Measurements from ENCODE around the gene KRTAP5-7. TPM values are rescaled to one million over a fixed set of nuclear protein-coding genes. Genes with fewer than 3 reads are reported as not detected.
A peak's percentile ranks its signal among the peaks of the same experiment; 100 is the strongest.
"Not testable (repeated sequence)": the region's sequence is repeated elsewhere in the genome, so short reads cannot be mapped to it uniquely, and the experiment has no call there.

KRTAP5-7 gene
- total RNA-seq, 2 donors from 2014 or later: 0.26 TPM; not detected in 1

GRCh38 chr11:71566626-71567599 lies 39.8 kb downstream of the KRTAP5-7 start:
- DNase-seq (ENCODE audit: low spot score); ATAC-seq; H3K36me3 Mint-ChIP-seq; H3K4me1 Mint-ChIP-seq (ENCODE audit: low read depth in 2 of 2); H3K4me3 Mint-ChIP-seq; H3K9me3 Mint-ChIP-seq; H3K27ac Mint-ChIP-seq: not testable (repeated sequence)
- H3K27me3 Mint-ChIP-seq: peaks cover 32 to 48% of the 10 kb centered on the region in 2 donors

GRCh38 chr11:71567633-71568032 lies 40.6 kb downstream of the KRTAP5-7 start:
- peak; percentile 8 for DNase-seq (ENCODE audit: low spot score)
- not testable (repeated sequence) for H3K4me1 Mint-ChIP-seq (ENCODE audit: low read depth in 2 of 2); H3K27ac Mint-ChIP-seq; ATAC-seq; H3K4me3 Mint-ChIP-seq; H3K36me3 Mint-ChIP-seq; H3K9me3 Mint-ChIP-seq
- peaks cover 32 to 41% of the 10 kb centered on the region in 2 donors for H3K27me3 Mint-ChIP-seq

- Mint-ChIP-seq H3K27me3 (peaks cover 23 to 29% of the 10 kb centered on the region in 2 donors), H3K27ac (no peak overlapping the region), H3K4me1 (ENCODE audit: low read depth in 2 of 2) (peaks cover 0 to under 1% of the 10 kb centered on the region in 2 donors), H3K4me3 (no peak overlapping the region), H3K9me3 (no peaks in the 10 kb centered on the region), H3K36me3 (no peaks in the 10 kb centered on the region)
- ATAC-seq (no peak), DNase-seq (ENCODE audit: low spot score) (peak; percentile 49)
These were observed 41.8 kb downstream of the KRTAP5-7 start for GRCh38 chr11:71568704-71569349.

GRCh38 chr11:71571101-71571850 lies 44.2 kb downstream of the KRTAP5-7 start:
- peaks cover 11 to 13% of the 10 kb centered on the region in 2 donors for H3K27me3 Mint-ChIP-seq
- H3K4me1 Mint-ChIP-seq (ENCODE audit: low read depth in 2 of 2); DNase-seq (ENCODE audit: low spot score); H3K27ac Mint-ChIP-seq; H3K36me3 Mint-ChIP-seq; H3K9me3 Mint-ChIP-seq; H3K4me3 Mint-ChIP-seq; ATAC-seq: not testable (repeated sequence)

- Mint-ChIP-seq H3K27ac (no peak overlapping the region), H3K4me1 (ENCODE audit: low read depth in 2 of 2) (no peaks in the 10 kb centered on the region), H3K9me3 (no peaks in the 10 kb centered on the region), H3K36me3 (no peaks in the 10 kb centered on the region), H3K27me3 (peaks cover 5 to 9% of the 10 kb centered on the region in 2 donors), H3K4me3 (no peak overlapping the region)
- DNase-seq (ENCODE audit: low spot score) (no peak), ATAC-seq (no peak)
These were observed 45.7 kb downstream of the KRTAP5-7 start for GRCh38 chr11:71572811-71573210.

GRCh38 chr11:71574418-71574817 lies 47.4 kb downstream of the KRTAP5-7 start:
- Mint-ChIP-seq H3K9me3 (no peaks in the 10 kb centered on the region), H3K27me3 (peaks cover 5 to 9% of the 10 kb centered on the region in 2 donors), H3K4me1 (ENCODE audit: low read depth in 2 of 2) (no peaks in the 10 kb centered on the region), H3K27ac (no peak overlapping the region), H3K4me3 (no peak overlapping the region), H3K36me3 (no peaks in the 10 kb centered on the region)
- ATAC-seq (no peak), DNase-seq (ENCODE audit: low spot score) (no peak)

DNA sequence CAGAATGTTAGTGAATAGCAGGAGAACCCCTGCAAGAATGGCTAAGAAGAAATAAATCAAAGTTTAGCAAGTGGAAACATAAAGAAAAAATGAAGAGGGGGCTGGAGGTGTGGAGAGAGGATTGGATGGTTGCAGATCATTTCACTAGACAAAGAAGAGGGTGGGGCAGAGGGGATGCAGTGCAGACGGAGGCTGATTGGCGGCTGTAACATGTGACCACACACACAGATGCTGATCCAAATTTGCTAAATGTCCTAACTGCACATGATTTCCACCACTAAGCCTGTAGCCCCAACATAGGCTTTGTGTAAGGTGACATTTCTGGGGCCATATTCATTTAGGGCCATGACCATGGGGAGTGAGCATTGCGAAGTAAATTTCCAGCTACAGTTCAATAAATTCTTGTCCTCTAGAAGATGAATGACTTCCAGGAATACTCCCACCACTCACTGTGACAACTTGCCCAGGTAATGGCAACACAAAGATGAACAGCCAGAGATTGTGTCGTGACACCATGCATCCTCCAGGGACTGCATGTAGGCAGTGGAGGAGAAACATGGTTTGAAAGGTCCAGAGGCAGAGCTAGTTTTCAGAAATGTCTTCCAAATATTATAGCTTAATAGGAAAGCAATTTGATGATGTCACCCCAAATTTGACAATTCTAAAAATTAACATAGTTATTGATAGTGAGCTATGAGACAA lies 48.8 kb downstream of the KRTAP5-7 start:
- Mint-ChIP-seq H3K36me3 (no peaks in the 10 kb centered on the region), H3K27ac (no peak overlapping the region), H3K9me3 (no peaks in the 10 kb centered on the region), H3K4me3 (no peak overlapping the region), H3K27me3 (peaks cover 3% of the 10 kb centered on the region in 2 donors), H3K4me1 (ENCODE audit: low read depth in 2 of 2) (peaks cover 0 to 7% of the 10 kb centered on the region in 2 donors)
- ATAC-seq (no peak), DNase-seq (ENCODE audit: low spot score) (no peak)

GRCh38 chr11:71576688-71577465 lies 49.8 kb downstream of the KRTAP5-7 start:
- not testable (repeated sequence) for H3K36me3 Mint-ChIP-seq, H3K4me3 Mint-ChIP-seq

GRCh38 chr11:71577469-71578004 lies 50.5 kb downstream of the KRTAP5-7 start:
- Mint-ChIP-seq H3K9me3 (no peaks in the 10 kb centered on the region), H3K36me3 (no peaks in the 10 kb centered on the region), H3K27me3 (peaks cover 14 to 15% of the 10 kb centered on the region in 2 donors), H3K4me1 (ENCODE audit: low read depth in 2 of 2) (peaks cover 0 to 10% of the 10 kb centered on the region in 2 donors), H3K4me3 (no peak overlapping the region), H3K27ac (no peak overlapping the region)
- DNase-seq (ENCODE audit: low spot score): no peak
- ATAC-seq: no peak

More at GRCh38 chr11:71576688-71577465, 49.8 kb downstream of the KRTAP5-7 start:
- not testable (repeated sequence) for H3K9me3 Mint-ChIP-seq; DNase-seq (ENCODE audit: low spot score); H3K27ac Mint-ChIP-seq; ATAC-seq
- peaks cover 0 to 10% of the 10 kb centered on the region in 2 donors for H3K4me1 Mint-ChIP-seq (ENCODE audit: low read depth in 2 of 2)
- peaks cover 11% of the 10 kb centered on the region in 2 donors for H3K27me3 Mint-ChIP-seq

Other genes starting within 250 kb of the KRTAP5-7 start
- gene DHCR7, start 78.9 kb upstream of the KRTAP5-7 start, total RNA-seq: 100 to 1,000 TPM in 1 of 2 donors, 10 to 100 TPM in 1; 75.8 to 104 TPM
- gene NADSYN1, start 74.1 kb upstream of the KRTAP5-7 start, total RNA-seq: 100 to 1,000 TPM; 117 to 129 TPM
- not detected for gene KRTAP5-8, start 10.8 kb downstream of the KRTAP5-7 start, total RNA-seq
- gene KRTAP5-9, start 21.2 kb downstream of the KRTAP5-7 start, total RNA-seq: not detected
- gene KRTAP5-10, start 38.3 kb downstream of the KRTAP5-7 start, total RNA-seq: not detected
- not detected for gene KRTAP5-11, start 55.6 kb downstream of the KRTAP5-7 start, total RNA-seq

Measured in natural killer cell treated with Interleukin-12 subunit alpha and Interleukin-12 subunit beta and Interleukin-15 and Interleukin-18, amount 100 ng/mL, for 72 hours (primary cell).